DND-41 (cell line): ENCODE results near the gene CACYBP.

Experiments
- EZH2 ChIP-seq: IDR thresholded peaks from 3 replicates; pipeline ENCODE4 v1.6.1; 2012; ENCODE audit warnings: borderline replicate concordance, low read depth, mild to moderate bottlenecking, moderate library complexity, low read length, inconsistent platforms; ENCODE audit not compliant: severe bottlenecking
- TF ChIP-seq, protein P1 (sequence below): IDR thresholded peaks from 2 replicates; pipeline ENCODE4 v1.5.1; 2012; ENCODE audit warnings: borderline replicate concordance, low read length, moderate library complexity, mild to moderate bottlenecking; ENCODE audit not compliant: poor library complexity, severe bottlenecking; ENCODE audit errors: extremely low read depth

DNA sequence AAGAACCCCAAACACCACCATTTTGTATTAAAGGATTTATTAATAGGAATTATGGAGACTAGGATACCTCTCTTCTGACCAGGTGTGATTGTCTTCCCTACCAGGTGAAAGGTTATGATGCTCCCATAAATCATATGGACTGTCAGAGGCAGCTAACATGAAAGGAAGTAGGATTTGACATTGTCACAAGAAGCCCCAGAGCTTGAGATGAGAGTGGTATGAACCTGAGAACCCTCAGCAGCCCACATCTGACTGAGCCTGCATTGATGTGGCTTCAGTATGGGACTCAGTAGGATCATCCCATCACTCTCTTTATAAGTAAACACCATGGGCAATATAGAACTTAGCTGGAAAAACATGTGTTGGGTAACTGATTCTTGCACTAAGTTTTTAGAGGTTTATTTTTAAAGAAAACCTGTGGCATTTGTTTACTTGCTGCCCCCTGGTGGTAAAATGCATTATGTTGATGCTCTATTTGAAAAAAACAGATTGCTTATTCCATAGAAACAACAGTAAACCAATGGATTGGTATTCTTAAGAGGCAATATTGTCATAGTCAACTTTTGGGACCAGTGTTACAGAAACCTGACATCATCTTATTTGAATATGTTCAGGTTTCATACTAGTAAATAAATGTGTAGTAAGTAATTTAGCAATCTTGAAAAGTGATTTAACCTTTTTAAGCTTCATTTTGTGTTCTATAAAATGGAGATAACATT lies 16.6 kb upstream of the CACYBP start:
- TF ChIP-seq, protein P1, sequence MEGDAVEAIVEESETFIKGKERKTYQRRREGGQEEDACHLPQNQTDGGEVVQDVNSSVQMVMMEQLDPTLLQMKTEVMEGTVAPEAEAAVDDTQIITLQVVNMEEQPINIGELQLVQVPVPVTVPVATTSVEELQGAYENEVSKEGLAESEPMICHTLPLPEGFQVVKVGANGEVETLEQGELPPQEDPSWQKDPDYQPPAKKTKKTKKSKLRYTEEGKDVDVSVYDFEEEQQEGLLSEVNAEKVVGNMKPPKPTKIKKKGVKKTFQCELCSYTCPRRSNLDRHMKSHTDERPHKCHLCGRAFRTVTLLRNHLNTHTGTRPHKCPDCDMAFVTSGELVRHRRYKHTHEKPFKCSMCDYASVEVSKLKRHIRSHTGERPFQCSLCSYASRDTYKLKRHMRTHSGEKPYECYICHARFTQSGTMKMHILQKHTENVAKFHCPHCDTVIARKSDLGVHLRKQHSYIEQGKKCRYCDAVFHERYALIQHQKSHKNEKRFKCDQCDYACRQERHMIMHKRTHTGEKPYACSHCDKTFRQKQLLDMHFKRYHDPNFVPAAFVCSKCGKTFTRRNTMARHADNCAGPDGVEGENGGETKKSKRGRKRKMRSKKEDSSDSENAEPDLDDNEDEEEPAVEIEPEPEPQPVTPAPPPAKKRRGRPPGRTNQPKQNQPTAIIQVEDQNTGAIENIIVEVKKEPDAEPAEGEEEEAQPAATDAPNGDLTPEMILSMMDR = peak; percentile 73
- TF ChIP-seq EZH2 = no peak
